Lower lobe of right lung (tissue), 2 donors: ENCODE measurements around the gene RALY. TPM values are rescaled to one million over a fixed set of nuclear protein-coding genes. Genes with fewer than 3 reads are reported as not detected.

Experiments
- ATAC-seq, 2 donors: fragments of 200-7000 bp; cut with Tn5 transposase; one replicate each; pipeline ENCODE4 v1.9.1; 2020 to 2022; ENCODE audit warnings: mild to moderate bottlenecking in 2 of 2, moderate library complexity in 2 of 2
- DNase-seq: peaks from one replicate; pipeline ENCODE4 v3.0.0-alpha.2; 2020
- H3K27ac ChIP-seq: fragments of 200-600 bp; one replicate; pipeline ENCODE4 v1.8.0; 2022
- H3K27me3 ChIP-seq: fragments of 200-600 bp; one replicate; pipeline ENCODE4 v1.8.0; 2022; ENCODE audit warnings: low read depth
- H3K36me3 ChIP-seq: fragments of 200-600 bp; one replicate; pipeline ENCODE4 v1.8.0; 2022; ENCODE audit warnings: mild to moderate bottlenecking
- H3K4me1 ChIP-seq: fragments of 200-600 bp; one replicate; pipeline ENCODE4 v1.8.0; 2022
- H3K4me3 ChIP-seq: fragments of 200-600 bp; one replicate; pipeline ENCODE4 v1.8.0; 2022; ENCODE audit warnings: mild to moderate bottlenecking
- H3K9me3 ChIP-seq: fragments of 200-600 bp; one replicate; pipeline ENCODE4 v1.8.0; 2022
- intact Hi-C: fragments of 100-400 bp; cut with DNase I; formaldehyde crosslinking; loops from one replicate; pipeline ENCODE4 v1.11.0; 2022
- total RNA-seq: library from RNA; stranded (reverse); fragmentation: NEBNext Ultra II Directional; extraction: Animal tissue kit (Norgen Biotek cat#: 25700); gene quantifications from one replicate; pipeline ENCODE4 v1.2.1, GENCODE V29; 2021
- TF ChIP-seq, protein P1 (sequence below): fragments of 200-600 bp; IDR thresholded peaks from one replicate; pipeline ENCODE4 v1.8.0; 2022; ENCODE audit warnings: antibody characterized with exemption, mild to moderate bottlenecking
- donor health status: DM: no; HTN: yes; CAD: no; lungs with severe emphysema.

Gene RALY
- total RNA-seq, 1 donor from 2014 or later = 124 TPM

DNA sequence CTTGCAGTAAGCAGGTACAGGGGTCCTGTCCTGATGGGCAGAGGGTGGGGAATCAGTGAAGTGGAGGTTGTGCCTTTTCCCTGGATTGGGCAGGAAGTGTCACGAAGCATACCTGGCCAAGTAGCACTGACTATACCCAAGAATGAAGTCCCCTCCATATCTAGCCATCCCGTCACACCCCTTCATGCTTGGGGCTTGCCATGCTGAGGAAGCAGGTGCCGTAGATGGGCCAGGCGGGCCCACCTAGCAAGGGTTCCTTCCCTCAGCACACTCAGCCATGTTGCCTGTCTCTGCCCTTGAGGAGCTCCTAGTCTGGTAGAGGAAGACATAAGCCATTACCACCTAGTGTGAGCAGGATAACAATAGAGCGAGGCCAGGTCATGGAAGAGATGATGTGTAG, 84.8 kb downstream of the RALY start:
- H3K9me3 ChIP-seq = no peaks in the 10 kb centered on the region
- peaks cover 87% of the 10 kb centered on the region for H3K36me3 ChIP-seq
- peaks cover 19% of the 10 kb centered on the region for H3K4me1 ChIP-seq
- no peak overlapping the region for H3K4me3 ChIP-seq
- H3K27ac ChIP-seq = no peak overlapping the region
- H3K27me3 ChIP-seq = no peaks in the 10 kb centered on the region
- TF ChIP-seq, protein P1, sequence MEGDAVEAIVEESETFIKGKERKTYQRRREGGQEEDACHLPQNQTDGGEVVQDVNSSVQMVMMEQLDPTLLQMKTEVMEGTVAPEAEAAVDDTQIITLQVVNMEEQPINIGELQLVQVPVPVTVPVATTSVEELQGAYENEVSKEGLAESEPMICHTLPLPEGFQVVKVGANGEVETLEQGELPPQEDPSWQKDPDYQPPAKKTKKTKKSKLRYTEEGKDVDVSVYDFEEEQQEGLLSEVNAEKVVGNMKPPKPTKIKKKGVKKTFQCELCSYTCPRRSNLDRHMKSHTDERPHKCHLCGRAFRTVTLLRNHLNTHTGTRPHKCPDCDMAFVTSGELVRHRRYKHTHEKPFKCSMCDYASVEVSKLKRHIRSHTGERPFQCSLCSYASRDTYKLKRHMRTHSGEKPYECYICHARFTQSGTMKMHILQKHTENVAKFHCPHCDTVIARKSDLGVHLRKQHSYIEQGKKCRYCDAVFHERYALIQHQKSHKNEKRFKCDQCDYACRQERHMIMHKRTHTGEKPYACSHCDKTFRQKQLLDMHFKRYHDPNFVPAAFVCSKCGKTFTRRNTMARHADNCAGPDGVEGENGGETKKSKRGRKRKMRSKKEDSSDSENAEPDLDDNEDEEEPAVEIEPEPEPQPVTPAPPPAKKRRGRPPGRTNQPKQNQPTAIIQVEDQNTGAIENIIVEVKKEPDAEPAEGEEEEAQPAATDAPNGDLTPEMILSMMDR = no peak
- ATAC-seq = no peak
- DNase-seq = no peak
- intact Hi-C loops = no loop called here

DNA sequence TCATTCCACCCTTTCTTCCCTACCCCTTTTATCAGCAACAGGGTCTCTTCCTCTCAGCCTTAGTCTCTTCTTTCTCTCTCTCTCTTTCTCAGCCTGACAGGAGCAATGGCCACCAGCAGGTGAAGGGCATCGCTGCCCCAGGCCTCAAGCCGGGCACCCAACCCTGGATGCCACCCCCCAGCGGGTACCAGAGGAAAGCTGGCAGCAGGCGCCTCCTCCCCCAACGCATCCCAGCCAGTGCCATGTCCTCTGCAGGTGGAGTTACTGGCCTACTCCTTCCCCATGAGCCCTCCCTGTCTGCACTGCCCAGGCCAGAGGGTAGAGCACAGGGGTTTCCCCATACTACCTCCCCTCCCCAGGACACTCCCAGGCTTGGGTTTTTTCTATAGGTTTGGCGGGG, 86.1 kb downstream of the RALY start:
- H3K36me3 ChIP-seq = peaks cover 83% of the 10 kb centered on the region
- intact Hi-C loops = no loop called here
- peaks cover 23% of the 10 kb centered on the region for H3K4me1 ChIP-seq
- H3K27ac ChIP-seq = no peak overlapping the region
- TF ChIP-seq, protein P1 = no peak
- ATAC-seq = no peak
- no peak overlapping the region for H3K4me3 ChIP-seq
- no peak for DNase-seq
- no peaks in the 10 kb centered on the region for H3K9me3 ChIP-seq
- no peaks in the 10 kb centered on the region for H3K27me3 ChIP-seq

DNA sequence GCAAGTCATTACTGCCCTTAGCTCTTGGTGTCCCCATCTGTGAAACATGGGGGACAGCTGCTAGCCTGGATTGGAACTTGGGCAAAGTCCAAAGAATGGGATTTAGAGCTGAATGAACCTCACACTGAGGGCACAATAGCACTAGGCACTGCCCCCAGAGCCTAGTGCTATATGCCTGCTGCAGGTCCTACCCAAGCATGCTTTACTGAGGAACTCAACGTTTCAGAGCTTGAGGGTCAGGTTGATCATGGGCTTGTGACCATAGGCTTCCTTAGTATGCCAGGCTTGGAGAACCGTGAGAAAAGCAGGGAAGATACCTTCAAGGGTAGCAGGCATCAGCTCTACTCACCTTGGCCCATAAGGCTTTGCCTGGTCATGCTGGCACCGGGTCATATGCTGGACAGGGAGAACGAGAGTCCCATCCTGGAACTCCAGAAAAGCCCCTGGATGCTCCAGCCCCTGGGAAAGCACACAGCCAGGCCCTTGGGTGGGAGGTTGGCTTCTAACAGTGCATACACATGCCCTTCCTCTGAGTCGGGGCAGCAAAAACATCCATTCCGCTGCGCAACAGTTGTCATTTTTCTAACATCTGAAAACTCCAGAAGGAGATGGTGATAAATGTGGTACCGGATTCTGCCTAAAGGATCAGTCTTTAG, 88.6 kb downstream of the RALY start:
- ATAC-seq = no peak
- Histone ChIP-seq H3K27me3 (no peaks in the 10 kb centered on the region), H3K4me3 (no peak overlapping the region), H3K27ac (peak overlapping the region; percentile 37), H3K9me3 (no peaks in the 10 kb centered on the region), H3K4me1 (peaks cover 23% of the 10 kb centered on the region), H3K36me3 (peaks cover 81% of the 10 kb centered on the region)
- no peak for DNase-seq
- intact Hi-C loops = no loop called here
- TF ChIP-seq, protein P1 = no peak

DNA sequence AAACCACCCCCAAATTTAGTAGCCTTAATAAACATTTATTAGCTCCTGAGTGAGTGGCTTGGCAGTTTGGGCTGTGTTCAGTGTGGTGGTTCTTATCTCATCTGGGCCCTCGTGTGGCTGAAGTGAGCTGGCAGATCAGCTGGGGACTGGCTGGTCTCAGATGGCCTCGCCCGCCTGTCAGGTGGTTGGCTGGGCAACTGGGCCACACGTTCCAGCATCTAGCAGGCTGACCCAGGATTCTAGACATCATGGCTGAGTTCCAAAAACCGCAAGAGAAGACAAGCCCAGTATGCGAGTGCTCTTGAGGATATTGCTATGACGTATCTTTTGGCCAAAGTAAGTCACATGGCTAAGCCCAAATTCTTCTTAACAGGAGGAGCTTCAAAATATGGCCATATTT, 89.4 kb downstream of the RALY start:
- peak; percentile 94 to 97 for ATAC-seq

DNA sequence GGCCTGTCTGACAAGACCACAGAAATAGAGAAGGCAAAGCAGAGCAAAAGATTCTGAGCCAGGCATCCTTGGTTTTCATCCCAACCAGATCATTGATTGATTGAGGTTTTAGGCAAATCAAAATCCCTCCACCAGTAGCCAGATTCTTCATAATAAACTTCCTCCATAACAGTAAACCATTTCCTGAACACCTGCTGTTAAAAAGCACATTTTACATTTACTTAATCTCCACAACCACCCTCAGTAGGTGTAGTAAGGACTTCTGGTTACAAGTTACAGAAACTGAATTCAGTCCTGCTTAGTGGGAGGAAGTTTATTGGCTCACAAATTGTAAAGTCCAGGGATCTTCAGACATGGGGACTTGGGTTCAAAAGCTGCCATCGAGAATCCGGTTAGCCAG, 90.1 kb downstream of the RALY start:
- intact Hi-C loops = no loop called here
- Histone ChIP-seq H3K4me1 (peaks cover 23% of the 10 kb centered on the region), H3K27ac (peak overlapping the region; percentile 39), H3K36me3 (peaks cover 81% of the 10 kb centered on the region), H3K9me3 (no peaks in the 10 kb centered on the region), H3K4me3 (no peak overlapping the region), H3K27me3 (no peaks in the 10 kb centered on the region)
- TF ChIP-seq, protein P1 = no peak
- no peak for ATAC-seq
- DNase-seq = no peak

More for the DNA sequence above, 89.4 kb downstream of the RALY start:
- Histone ChIP-seq H3K36me3 (peaks cover 81% of the 10 kb centered on the region), H3K4me1 (peaks cover 23% of the 10 kb centered on the region), H3K4me3 (no peak overlapping the region), H3K9me3 (no peaks in the 10 kb centered on the region), H3K27ac (peak overlapping the region; percentile 39), H3K27me3 (no peaks in the 10 kb centered on the region)
- intact Hi-C loops = no loop called here
- DNase-seq = peak; percentile 89
- TF ChIP-seq, protein P1 = no peak
